MCF 10A (cell line): ENCODE results near the gene SYT13. TPM values are rescaled to one million over a fixed set of nuclear protein-coding genes. Genes with fewer than 3 reads are reported as not detected.

Experiments used
- BruUV-seq: library from RNA; stranded (reverse); fragments of 400-500 nt; replicated peaks from 2 replicates; lab custom pipeline; 2021; lab: Mats Ljungman, UMichigan
- CTCF ChIA-PET: fragments of 300-600 bp; sonication (Branson Sonifier 250); formaldehyde crosslinking; extraction: SDS; loops from one replicate; lab custom pipeline; 2021; ENCODE audit warnings: antibody characterized with exemption, inconsistent platforms; lab: Yijun Ruan, JAX
- POLR2A ChIA-PET: fragments of 300-600, 350-650 bp; sonication (Branson Sonifier 250); formaldehyde crosslinking; extraction: SDS; loops from one replicate; lab custom pipeline; 2020; ENCODE audit warnings: antibody characterized with exemption, inconsistent platforms; lab: Yijun Ruan, JAX
- DNase-seq: peaks from one replicate; pipeline ENCODE4 v3.0.0-alpha.2; 2018; ENCODE audit not compliant: unreplicated experiment
- H3K27ac Mint-ChIP-seq: one replicate; pipeline ENCODE4 v1.8.0; 2022; ENCODE audit warnings: mild to moderate bottlenecking, low read depth, mixed read lengths; ENCODE audit not compliant: unreplicated experiment
- H3K27me3 Mint-ChIP-seq: one replicate; pipeline ENCODE4 v1.8.0; 2022; ENCODE audit warnings: mixed read lengths; ENCODE audit not compliant: insufficient read depth, unreplicated experiment
- H3K36me3 Mint-ChIP-seq: one replicate; pipeline ENCODE4 v1.8.0; 2022; ENCODE audit warnings: mild to moderate bottlenecking, moderate library complexity, mixed read lengths; ENCODE audit not compliant: insufficient read depth, unreplicated experiment
- H3K4me1 Mint-ChIP-seq: one replicate; pipeline ENCODE4 v1.8.0; 2022; ENCODE audit warnings: mixed read lengths; ENCODE audit not compliant: insufficient read depth, unreplicated experiment
- H3K4me3 Mint-ChIP-seq: one replicate; pipeline ENCODE4 v1.8.0; 2022; ENCODE audit warnings: mild to moderate bottlenecking, moderate library complexity, mixed read lengths; ENCODE audit not compliant: unreplicated experiment
- H3K9me3 Mint-ChIP-seq: one replicate; pipeline ENCODE4 v1.8.0; 2022; ENCODE audit warnings: mixed read lengths; ENCODE audit not compliant: unreplicated experiment
- CTCF ChIP-seq: fragments of 200-600 bp; IDR thresholded peaks from one replicate; pipeline ENCODE4 v1.8.0; 2022; ENCODE audit warnings: antibody characterized with exemption, mild to moderate bottlenecking; ENCODE audit not compliant: unreplicated experiment
- intact Hi-C: fragments of 100-400 bp; cut with micrococcal nuclease; formaldehyde crosslinking; loops from 2 replicates; pipeline ENCODE4 v1.14.1; 2022
- total RNA-seq: library from RNA; stranded (reverse); gene quantifications from 2 replicates; pipeline ENCODE4 v1.2.3, GENCODE V29; 2022

Gene SYT13
- total RNA-seq, 1 experiment from 2014 or later: not detected

- no peak for TF ChIP-seq CTCF
- Mint-ChIP-seq H3K4me3 (no peak overlapping the region), H3K4me1 (peaks cover 6% of the 10 kb centered on the region), H3K27me3 (no peaks in the 10 kb centered on the region), H3K9me3 (no peaks in the 10 kb centered on the region), H3K27ac (no peak overlapping the region), H3K36me3 (no peaks in the 10 kb centered on the region)
- BruUV-seq: no TSS peak
- ChIA-PET CTCF (interaction anchor here (0.7 to 9.1 kb wide), 6 partner anchors 8 to 438 kb away, joined by 3 to 121 read pairs (median 9); no protein-coding TSS in a partner anchor), POLR2A (no interaction called here)
- DNase-seq: no peak
- intact Hi-C loops: loop anchor here (5.0 kb wide), 1 partner anchor 407 kb away; no protein-coding TSS in a partner anchor
Observed at GRCh38 chr11:45334410-45334809, 48.3 kb upstream of the SYT13 start.

DNA sequence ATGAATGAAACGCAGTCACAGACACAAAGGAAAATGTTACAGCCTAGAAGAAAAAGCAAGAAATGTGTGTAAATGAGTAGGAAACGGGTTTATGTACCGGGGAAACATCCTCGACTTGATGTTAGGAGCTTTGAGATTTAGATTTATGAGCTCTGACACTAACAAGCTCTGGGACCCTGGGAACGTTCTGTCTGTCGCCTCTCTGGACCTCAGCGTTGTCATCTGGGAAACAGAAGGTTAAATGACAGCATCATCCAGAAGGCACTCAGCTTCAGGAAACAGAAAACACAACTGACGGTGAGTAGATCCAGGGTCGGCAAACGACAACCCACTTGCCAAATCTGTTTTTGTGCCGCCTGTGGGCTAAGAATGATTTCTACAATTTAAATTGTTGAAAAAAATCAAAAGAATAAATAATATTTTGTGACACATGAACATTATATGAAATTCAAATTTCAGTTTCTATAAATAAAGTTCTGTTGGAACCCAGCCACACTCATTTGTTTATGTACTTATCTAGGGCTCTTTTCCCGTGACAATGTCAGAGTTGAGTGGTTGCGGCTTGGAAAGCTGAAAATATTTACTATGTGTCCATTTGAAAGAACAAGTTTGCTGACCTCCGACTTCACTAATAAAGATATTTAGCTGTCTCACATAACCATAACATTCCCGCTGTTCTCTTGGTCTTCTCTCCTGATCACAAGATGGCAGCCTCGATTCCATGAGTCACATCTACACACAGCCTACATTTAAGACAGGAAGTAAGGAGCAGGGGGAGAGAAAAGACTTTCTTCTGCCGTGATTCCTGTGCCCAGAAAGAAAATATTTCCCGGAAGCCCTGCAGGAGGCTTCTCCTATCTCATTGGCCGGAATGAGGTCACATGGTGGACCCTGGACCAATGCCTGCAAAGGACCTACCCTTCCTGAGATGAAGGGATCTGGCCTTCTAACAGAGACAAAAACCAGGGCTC, 47.1 kb upstream of the SYT13 start:
- no peak for TF ChIP-seq CTCF
- peaks cover 6% of the 10 kb centered on the region for H3K4me1 Mint-ChIP-seq
- no peaks in the 10 kb centered on the region for H3K36me3 Mint-ChIP-seq
- no peaks in the 10 kb centered on the region for H3K9me3 Mint-ChIP-seq
- no peak overlapping the region for H3K4me3 Mint-ChIP-seq
- POLR2A ChIA-PET: interaction anchor here (0.7 to 0.9 kb wide), 2 partner anchors 225 to 320 kb away, joined by 3 to 4 read pairs; no protein-coding TSS in a partner anchor
- CTCF ChIA-PET: interaction anchor here (0.6 to 9.1 kb wide), 21 partner anchors 9 to 695 kb away, joined by 3 to 121 read pairs (median 4); no protein-coding TSS in a partner anchor
- peaks cover 11% of the 10 kb centered on the region for H3K27me3 Mint-ChIP-seq
- H3K27ac Mint-ChIP-seq: no peak overlapping the region
- intact Hi-C loops: loop anchor here (5.0 kb wide), 1 partner anchor 406 kb away; no protein-coding TSS in a partner anchor
- BruUV-seq: no TSS peak
- DNase-seq: no peak

GRCh38 chr11:45332276-45332934, 46.3 kb upstream of the SYT13 start:
- POLR2A ChIA-PET: interaction anchor here (0.7 to 0.9 kb wide), 3 partner anchors 224 to 321 kb away, joined by 3 to 4 read pairs (median 3); no protein-coding TSS in a partner anchor
- BruUV-seq: no TSS peak
- peaks cover 20% of the 10 kb centered on the region for H3K27me3 Mint-ChIP-seq
- H3K4me1 Mint-ChIP-seq: peaks cover 6% of the 10 kb centered on the region
- intact Hi-C loops: loop anchor here (1.0 to 5.0 kb wide), 4 partner anchors 39 to 405 kb away; no protein-coding TSS in a partner anchor
- no peak overlapping the region for H3K27ac Mint-ChIP-seq
- DNase-seq: peak; percentile 52
- CTCF ChIA-PET: interaction anchor here (0.7 to 9.1 kb wide), 24 partner anchors 8 to 695 kb away, joined by 3 to 121 read pairs (median 4); no protein-coding TSS in a partner anchor
- no peaks in the 10 kb centered on the region for H3K36me3 Mint-ChIP-seq
- TF ChIP-seq CTCF: peak; percentile 84
- no peaks in the 10 kb centered on the region for H3K9me3 Mint-ChIP-seq
- no peak overlapping the region for H3K4me3 Mint-ChIP-seq
